ENCODE data around the gene PDPK1.
"Not testable (repeated sequence)": the region's sequence is repeated elsewhere in the genome, so short reads cannot be mapped to it uniquely, and the experiment has no call there.

DNA sequence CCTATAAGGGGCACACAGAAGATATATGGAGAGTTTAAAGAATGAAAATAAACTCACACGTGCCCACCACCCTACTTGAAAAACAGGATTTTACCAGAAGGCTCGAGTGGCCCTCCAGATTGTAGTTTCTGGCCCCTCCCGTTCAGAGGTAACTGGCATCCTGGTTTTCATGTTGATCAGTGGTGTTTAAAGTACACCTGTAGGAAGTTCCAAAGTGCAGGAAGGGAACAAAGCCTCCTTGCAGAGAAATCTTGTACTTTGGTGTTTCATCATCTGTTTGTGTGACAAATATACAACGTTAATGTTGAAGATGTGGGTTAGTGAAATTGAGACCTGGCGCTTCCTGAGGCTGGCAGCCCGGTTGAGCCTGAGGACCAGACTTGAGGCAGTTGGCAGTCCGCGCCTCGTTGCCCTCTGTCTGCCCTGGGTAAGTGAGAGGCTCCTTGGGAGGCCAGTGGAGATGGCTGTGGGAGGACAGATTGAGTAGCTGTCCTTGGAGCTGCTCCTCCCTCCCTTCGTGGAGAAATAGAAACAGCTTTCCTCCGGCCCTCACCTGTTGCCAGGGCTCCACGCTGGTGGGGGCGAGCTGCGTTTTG lies 12.6 kb downstream of the PDPK1 start:
- TF ChIP-seq CTCF (conservative IDR thresholded peaks at IDR 0.05 in 1 of 2, IDR thresholded peaks at IDR 0.05 in 1 of 2; ENCODE audit: low read depth in 1 of 2, low read length in 2 of 2); EZH2 (IDR thresholded peaks at IDR 0.05; ENCODE audit: low read length, missing control alignments): not testable (repeated sequence)
